ENCODE results near the gene LY6G5C. TPM values are rescaled to one million over a fixed set of nuclear protein-coding genes. Genes with fewer than 3 reads are reported as not detected.
"Not testable (repeated sequence)": the region's sequence is repeated elsewhere in the genome, so short reads cannot be mapped to it uniquely, and the experiment has no call there.

Gene LY6G5C
- total and polyA plus RNA-seq, 2 donors (not counting 1 experiment from before 2014, with no cell fraction given): 0.76 to 3.4 TPM

GRCh38 chr6:31710523-31711219 is 29.8 kb upstream of the LY6G5C start:
- Histone ChIP-seq H4K20me1 (ENCODE audit: control insufficient read depth, insufficient read depth, low read length, poor library complexity, severe bottlenecking) (no peaks in the 10 kb centered on the region), H2AFZ (ENCODE audit: insufficient read depth, low read depth, low read length, poor library complexity, severe bottlenecking) (peak overlapping the region; percentile 46), H3K9me3 (ENCODE audit: control extremely low read depth in 1 of 3, control insufficient read depth in 2 of 3, insufficient read depth in 1 of 3, low read length in 2 of 3) (no peaks in the 10 kb centered on the region), H3K4me2 (replicated peaks; ENCODE audit: low read depth, low read length, poor library complexity, severe bottlenecking) (peak overlapping the region; percentile 42), H3K4me3 (ENCODE audit: control extremely low read depth in 1 of 5, extremely low read depth in 1 of 5, insufficient read depth in 1 of 5, low read depth in 2 of 5, low read length in 4 of 5) (no peak overlapping the region), H3K27me3 (replicated peaks in 1 of 4; ENCODE audit: control extremely low read depth in 1 of 4, control insufficient read depth in 3 of 4, insufficient read depth in 4 of 4, low read length in 3 of 4) (peaks cover 0 to 6% (median 0%) of the 10 kb centered on the region in 4 experiments), H3K27ac (ENCODE audit: low read length in 2 of 2) (no peak overlapping the region), H3K9ac (ENCODE audit: low read length) (no peak overlapping the region), H3K36me3 (replicated peaks in 1 of 2; ENCODE audit: control extremely low read depth in 1 of 2, control insufficient read depth in 1 of 2, extremely low read depth in 1 of 2, insufficient read depth in 2 of 2, low read length in 1 of 2) (no peaks in the 10 kb centered on the region), H3K79me2 (ENCODE audit: control insufficient read depth, insufficient read depth, low read length) (no peaks in the 10 kb centered on the region), H3K4me1 (ENCODE audit: control insufficient read depth in 2 of 2, insufficient read depth in 2 of 2, low read length in 2 of 2) (peaks cover 10 to 16% of the 10 kb centered on the region in 2 donors)
- Mint-ChIP-seq H3K9me3 (ENCODE audit: insufficient read depth) (no peaks in the 10 kb centered on the region), H3K4me1 (peaks cover 14% of the 10 kb centered on the region), H3K4me3 (no peak overlapping the region), H3K27ac (no peak overlapping the region), H3K27me3 (peaks cover 3% of the 10 kb centered on the region)
- CTCF ChIA-PET: interaction anchor here (1.0 to 3.3 kb wide), 3 partner anchors 17 to 120 kb away, joined by 3 to 17 read pairs (median 14); no protein-coding TSS in a partner anchor
- intact Hi-C loops (cut with micrococcal nuclease): no loop called here
- no peak for DNase-seq
- POLR2A ChIA-PET: no interaction called here
- TF ChIP-seq EZH2 (IDR thresholded peaks at IDR 0.05; ENCODE audit: borderline replicate concordance, insufficient read depth, low read depth, low read length, poor library complexity, severe bottlenecking): no peak
- TF ChIP-seq, protein P1, sequence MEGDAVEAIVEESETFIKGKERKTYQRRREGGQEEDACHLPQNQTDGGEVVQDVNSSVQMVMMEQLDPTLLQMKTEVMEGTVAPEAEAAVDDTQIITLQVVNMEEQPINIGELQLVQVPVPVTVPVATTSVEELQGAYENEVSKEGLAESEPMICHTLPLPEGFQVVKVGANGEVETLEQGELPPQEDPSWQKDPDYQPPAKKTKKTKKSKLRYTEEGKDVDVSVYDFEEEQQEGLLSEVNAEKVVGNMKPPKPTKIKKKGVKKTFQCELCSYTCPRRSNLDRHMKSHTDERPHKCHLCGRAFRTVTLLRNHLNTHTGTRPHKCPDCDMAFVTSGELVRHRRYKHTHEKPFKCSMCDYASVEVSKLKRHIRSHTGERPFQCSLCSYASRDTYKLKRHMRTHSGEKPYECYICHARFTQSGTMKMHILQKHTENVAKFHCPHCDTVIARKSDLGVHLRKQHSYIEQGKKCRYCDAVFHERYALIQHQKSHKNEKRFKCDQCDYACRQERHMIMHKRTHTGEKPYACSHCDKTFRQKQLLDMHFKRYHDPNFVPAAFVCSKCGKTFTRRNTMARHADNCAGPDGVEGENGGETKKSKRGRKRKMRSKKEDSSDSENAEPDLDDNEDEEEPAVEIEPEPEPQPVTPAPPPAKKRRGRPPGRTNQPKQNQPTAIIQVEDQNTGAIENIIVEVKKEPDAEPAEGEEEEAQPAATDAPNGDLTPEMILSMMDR (IDR thresholded peaks at IDR 0.05): no peak
- ATAC-seq (ENCODE audit: low read depth): no peak
- 80% methylated on average over 5 of the region's 5 CpGs for WGBS (ENCODE audit: insufficient coverage)

- WGBS (ENCODE audit: insufficient coverage): 97% methylated on average over 8 of the region's 11 CpGs
- ATAC-seq (ENCODE audit: low read depth); H3K27ac ChIP-seq (ENCODE audit: low read length in 2 of 2); H3K4me3 Mint-ChIP-seq; H4K20me1 ChIP-seq (ENCODE audit: control insufficient read depth, insufficient read depth, low read length, poor library complexity, severe bottlenecking); H3K79me2 ChIP-seq (ENCODE audit: control insufficient read depth, insufficient read depth, low read length); H3K4me3 ChIP-seq (ENCODE audit: control extremely low read depth in 1 of 5, extremely low read depth in 1 of 5, insufficient read depth in 1 of 5, low read depth in 2 of 5, low read length in 4 of 5); H3K27me3 ChIP-seq (replicated peaks in 1 of 4; ENCODE audit: control extremely low read depth in 1 of 4, control insufficient read depth in 3 of 4, insufficient read depth in 4 of 4, low read length in 3 of 4); H2AFZ ChIP-seq (ENCODE audit: insufficient read depth, low read depth, low read length, poor library complexity, severe bottlenecking); H3K27ac Mint-ChIP-seq; H3K9me3 Mint-ChIP-seq (ENCODE audit: insufficient read depth); CTCF ChIA-PET; H3K9ac ChIP-seq (ENCODE audit: low read length); H3K27me3 Mint-ChIP-seq; H3K36me3 ChIP-seq (replicated peaks in 1 of 2; ENCODE audit: control extremely low read depth in 1 of 2, control insufficient read depth in 1 of 2, extremely low read depth in 1 of 2, insufficient read depth in 2 of 2, low read length in 1 of 2); intact Hi-C loops (cut with micrococcal nuclease); H3K9me3 ChIP-seq (ENCODE audit: control extremely low read depth in 1 of 3, control insufficient read depth in 2 of 3, insufficient read depth in 1 of 3, low read length in 2 of 3); H3K4me2 ChIP-seq (replicated peaks; ENCODE audit: low read depth, low read length, poor library complexity, severe bottlenecking); DNase-seq; POLR2A ChIA-PET: not testable (repeated sequence)
- H3K4me1 Mint-ChIP-seq: peaks cover 14% of the 10 kb centered on the region
- peaks cover 10 to 16% of the 10 kb centered on the region in 2 donors for H3K4me1 ChIP-seq (ENCODE audit: control insufficient read depth in 2 of 2, insufficient read depth in 2 of 2, low read length in 2 of 2)
Measured at GRCh38 chr6:31709157-31709556, 28.3 kb upstream of the LY6G5C start.

Data from B cell (primary cell).